Tibial nerve (tissue), 4 donors: ENCODE results near the gene LRRC4C. TPM values are rescaled to one million over a fixed set of nuclear protein-coding genes. Genes with fewer than 3 reads are reported as not detected.

Source experiments
- DNase-seq, 2 donors: peaks; one replicate each; pipeline ENCODE4 v3.0.0-alpha.2; 2019; ENCODE audit warnings: low spot score in 2 of 2
- H3K27ac ChIP-seq, 4 donors: fragments of 200-600 bp; sonication (generic) in 3 of 4; one replicate each; pipeline ENCODE4 v1.5.1; 2017 to 2019; ENCODE audit warnings: mild to moderate bottlenecking in 1 of 4
- H3K27me3 ChIP-seq, 2 donors: fragments of 200-600 bp; sonication (generic) in 1 of 2; one replicate each; pipeline versions ENCODE4 v1.5.1 to v1.6.0; 2017 to 2019
- H3K36me3 ChIP-seq, 3 donors: fragments of 200-600 bp; sonication (generic); one replicate each; pipeline ENCODE4 v1.5.1; 2018 to 2019
- H3K4me1 ChIP-seq, 4 donors: fragments of 200-600 bp; sonication (generic) in 3 of 4; one replicate each; pipeline ENCODE4 v1.5.1; 2017 to 2019
- H3K4me3 ChIP-seq, 4 donors: fragments of 200-600 bp; sonication (generic) in 3 of 4; one replicate each; pipeline ENCODE4 v1.5.1; 2017 to 2019; ENCODE audit warnings: mild to moderate bottlenecking in 1 of 4, moderate library complexity in 1 of 4
- H3K9me3 ChIP-seq, 4 donors: fragments of 200-600 bp; sonication (generic) in 3 of 4; one replicate each; pipeline ENCODE4 v1.5.1; 2017 to 2019
- EP300 ChIP-seq, 2 donors: sonication (generic); formaldehyde crosslinking; IDR thresholded peaks; one replicate each; pipeline ENCODE4 v1.6.1; 2017; ENCODE audit warnings: antibody characterized with exemption in 2 of 2, mild to moderate bottlenecking in 1 of 2
- POLR2A ChIP-seq, 2 donors: fragments of 450-650 bp; IDR thresholded peaks; one replicate each; pipeline ENCODE4 v1.6.1; 2017; ENCODE audit warnings: antibody characterized with exemption in 2 of 2, mild to moderate bottlenecking in 2 of 2, moderate library complexity in 2 of 2
- WGBS, 2 donors: methylation state at CpG; one replicate each; pipeline ENCODE4 v1.1.5; 2018; 5-methylcytosine and 5-hydroxymethylcytosine counted together
- total RNA-seq, 4 donors: library from RNA; depleted of rRNA; stranded (reverse); fragments of >200 nt; gene quantifications; one replicate each; pipeline ENCODE4 v1.1.0, GENCODE V29; 2016
- TF ChIP-seq, protein P1 (sequence below), 5 experiments: fragments of 200-600 bp in 3 of 5; fragments of 450-650 bp in 2 of 5; sonication (generic) in 3 of 5; IDR thresholded peaks; one replicate each; pipeline ENCODE4 v1.5.1; 2016 to 2019; ENCODE audit warnings: antibody characterized with exemption in 5 of 5, mild to moderate bottlenecking in 3 of 5, moderate library complexity in 2 of 5

The LRRC4C gene
- total RNA-seq, 4 donors from 2014 or later = 7.1 to 15.7 (median 8.4) TPM

DNA sequence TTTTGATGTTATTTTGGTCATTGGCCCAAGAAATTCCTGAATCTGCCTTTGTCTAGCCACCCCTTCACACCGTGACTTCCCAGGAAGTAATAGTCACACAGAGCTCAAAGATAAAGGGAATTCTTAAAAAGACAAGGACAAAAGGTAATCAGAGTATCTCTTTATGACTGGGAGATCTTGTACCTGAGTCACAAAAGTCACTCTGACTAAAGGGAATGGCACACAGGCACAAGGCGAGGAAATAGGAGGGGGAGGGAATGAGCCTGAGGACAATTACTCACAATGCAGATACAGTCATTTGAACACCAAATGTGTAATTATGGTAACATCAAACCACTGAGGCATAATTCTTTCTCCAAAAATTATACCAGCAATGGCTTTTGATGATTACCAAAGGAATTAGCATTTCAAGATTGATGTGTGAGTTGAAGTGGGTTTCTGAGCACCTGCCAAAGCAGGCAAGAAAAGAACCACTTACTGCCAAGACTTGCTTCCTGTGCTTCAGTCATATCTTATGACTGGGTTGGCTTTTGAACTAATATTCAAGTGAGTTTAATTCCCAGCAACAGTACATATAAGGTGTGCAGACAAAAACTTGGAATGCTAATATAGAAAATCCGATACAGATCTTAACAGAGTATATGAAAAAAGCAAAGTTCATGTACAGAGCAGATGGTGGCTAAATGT, 856.4 kb downstream of the LRRC4C start:
- no peak for DNase-seq
- Histone ChIP-seq H3K36me3 (no peaks in the 10 kb centered on the region), H3K9me3 (peaks cover 0 to 32% (median 3%) of the 10 kb centered on the region in 4 donors), H3K27ac (no peak overlapping the region), H3K4me1 (no peaks in the 10 kb centered on the region), H3K4me3 (no peak overlapping the region), H3K27me3 (no peaks in the 10 kb centered on the region)
- TF ChIP-seq, protein P1, sequence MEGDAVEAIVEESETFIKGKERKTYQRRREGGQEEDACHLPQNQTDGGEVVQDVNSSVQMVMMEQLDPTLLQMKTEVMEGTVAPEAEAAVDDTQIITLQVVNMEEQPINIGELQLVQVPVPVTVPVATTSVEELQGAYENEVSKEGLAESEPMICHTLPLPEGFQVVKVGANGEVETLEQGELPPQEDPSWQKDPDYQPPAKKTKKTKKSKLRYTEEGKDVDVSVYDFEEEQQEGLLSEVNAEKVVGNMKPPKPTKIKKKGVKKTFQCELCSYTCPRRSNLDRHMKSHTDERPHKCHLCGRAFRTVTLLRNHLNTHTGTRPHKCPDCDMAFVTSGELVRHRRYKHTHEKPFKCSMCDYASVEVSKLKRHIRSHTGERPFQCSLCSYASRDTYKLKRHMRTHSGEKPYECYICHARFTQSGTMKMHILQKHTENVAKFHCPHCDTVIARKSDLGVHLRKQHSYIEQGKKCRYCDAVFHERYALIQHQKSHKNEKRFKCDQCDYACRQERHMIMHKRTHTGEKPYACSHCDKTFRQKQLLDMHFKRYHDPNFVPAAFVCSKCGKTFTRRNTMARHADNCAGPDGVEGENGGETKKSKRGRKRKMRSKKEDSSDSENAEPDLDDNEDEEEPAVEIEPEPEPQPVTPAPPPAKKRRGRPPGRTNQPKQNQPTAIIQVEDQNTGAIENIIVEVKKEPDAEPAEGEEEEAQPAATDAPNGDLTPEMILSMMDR (IDR thresholded peaks at IDR 0.05) = no peak
- WGBS, 2 donors = 71 to 73% methylated on average over 3 of the region's 3 CpGs

- Histone ChIP-seq H3K9me3 (no peaks in the 10 kb centered on the region), H3K27me3 (no peaks in the 10 kb centered on the region), H3K4me3 (no peak overlapping the region), H3K4me1 (no peaks in the 10 kb centered on the region), H3K36me3 (no peaks in the 10 kb centered on the region), H3K27ac (no peak overlapping the region)
- no peak for DNase-seq
- TF ChIP-seq EP300 (IDR thresholded peaks at IDR 0.05) = no peak
- TF ChIP-seq, protein P1 (IDR thresholded peaks at IDR 0.05) = no peak
- no peak for TF ChIP-seq POLR2A (IDR thresholded peaks at IDR 0.05)
- WGBS, 2 donors = 34 to 44% methylated on average over 5 of the region's 5 CpGs
Measured at GRCh38 chr11:40597546-40598113, 861.8 kb downstream of the LRRC4C start.

- Histone ChIP-seq H3K36me3 (no peaks in the 10 kb centered on the region), H3K4me3 (no peak overlapping the region), H3K27ac (no peak overlapping the region), H3K27me3 (no peaks in the 10 kb centered on the region), H3K9me3 (no peaks in the 10 kb centered on the region), H3K4me1 (no peaks in the 10 kb centered on the region)
- TF ChIP-seq POLR2A (IDR thresholded peaks at IDR 0.05) = no peak
- no peak for TF ChIP-seq EP300 (IDR thresholded peaks at IDR 0.05)
- TF ChIP-seq, protein P1 (IDR thresholded peaks at IDR 0.05) = no peak
- 47 to 59% methylated on average over 1 of the region's 1 CpG for WGBS, 2 donors
- no peak for DNase-seq
Measured at GRCh38 chr11:40573254-40573891, 886.1 kb downstream of the LRRC4C start.

DNA sequence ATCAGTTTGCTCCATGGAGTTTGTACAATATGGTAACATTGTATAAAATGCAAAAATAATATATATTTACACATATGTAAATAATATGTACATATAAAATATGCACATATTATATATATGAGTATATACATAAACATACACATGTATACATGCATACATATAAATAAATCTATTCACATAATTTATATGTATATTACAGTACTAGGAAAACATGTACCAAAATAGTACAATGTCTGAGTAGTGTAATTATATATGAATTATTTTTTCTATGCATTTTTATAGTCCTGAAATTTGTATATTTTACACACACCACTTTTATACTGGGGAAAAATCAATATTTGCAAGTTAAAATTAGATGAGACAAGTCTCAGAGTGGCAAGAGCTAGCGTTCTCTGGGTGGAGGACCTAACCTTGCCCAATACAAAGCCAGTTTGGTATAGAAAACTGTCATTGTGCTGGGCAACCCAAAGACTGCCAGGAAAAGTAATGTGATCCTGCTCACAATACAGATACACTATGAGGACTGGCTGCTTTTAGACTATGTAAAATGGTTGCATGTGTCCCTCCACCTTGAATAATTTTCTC, 889.4 kb downstream of the LRRC4C start:
- 80 to 90% methylated on average over 1 of the region's 1 CpG for WGBS, 2 donors
- TF ChIP-seq, protein P1 (IDR thresholded peaks at IDR 0.05) = no peak
- TF ChIP-seq EP300 (IDR thresholded peaks at IDR 0.05) (no peak), POLR2A (IDR thresholded peaks at IDR 0.05) (no peak)
- Histone ChIP-seq H3K36me3 (no peaks in the 10 kb centered on the region), H3K4me1 (no peaks in the 10 kb centered on the region), H3K27ac (no peak overlapping the region), H3K9me3 (no peaks in the 10 kb centered on the region), H3K4me3 (no peak overlapping the region), H3K27me3 (no peaks in the 10 kb centered on the region)
- DNase-seq = no peak

GRCh38 chr11:40567392-40567791, 892.1 kb downstream of the LRRC4C start:
- H3K27ac ChIP-seq = no peak overlapping the region
- H3K9me3 ChIP-seq = no peaks in the 10 kb centered on the region
- H3K4me3 ChIP-seq = no peak overlapping the region
- H3K27me3 ChIP-seq = no peaks in the 10 kb centered on the region
- 65 to 76% methylated on average over 1 of the region's 1 CpG for WGBS, 2 donors
- no peaks in the 10 kb centered on the region for H3K4me1 ChIP-seq
- DNase-seq = no peak
- TF ChIP-seq, protein P1 (IDR thresholded peaks at IDR 0.05) = no peak
- no peak for TF ChIP-seq EP300 (IDR thresholded peaks at IDR 0.05)
- TF ChIP-seq POLR2A (IDR thresholded peaks at IDR 0.05) = no peak
- no peaks in the 10 kb centered on the region for H3K36me3 ChIP-seq
